Nephron (organoid): Measurements from ENCODE around the gene DACH1.

Source experiments
- H3K27ac Mint-ChIP-seq, 3 experiments: 2 replicates each; pipeline ENCODE4 v1.8.0; 2020; ENCODE audit warnings: mixed read lengths in 3 of 3, mild to moderate bottlenecking in 2 of 3, moderate library complexity in 1 of 3
- H3K27me3 Mint-ChIP-seq: 2 replicates; pipeline ENCODE4 v1.8.0; 2021; ENCODE audit warnings: low read depth, mild to moderate bottlenecking, moderate library complexity, mixed read lengths
- H3K36me3 Mint-ChIP-seq: 2 replicates; pipeline ENCODE4 v1.8.0; 2020; ENCODE audit warnings: low read depth, mixed read lengths
- H3K4me1 Mint-ChIP-seq: 2 replicates; pipeline ENCODE4 v1.8.0; 2020; ENCODE audit warnings: mixed read lengths
- H3K4me3 Mint-ChIP-seq, 3 experiments: 2 replicates each; pipeline ENCODE4 v1.8.0; 2020; ENCODE audit warnings: mild to moderate bottlenecking in 3 of 3, mixed read lengths in 3 of 3, moderate library complexity in 2 of 3
- H3K9me3 Mint-ChIP-seq: 2 replicates; pipeline ENCODE4 v1.8.0; 2020; ENCODE audit warnings: mixed read lengths
- TF ChIP-seq, protein P1 (sequence below), 3 experiments: fragments of 200-600 bp; sonication (generic); IDR thresholded peaks; one replicate each; pipeline ENCODE4 v1.5.0; 2021; ENCODE audit warnings: antibody characterized with exemption in 3 of 3; ENCODE audit not compliant: unreplicated experiment in 3 of 3

The DACH1 gene

DNA sequence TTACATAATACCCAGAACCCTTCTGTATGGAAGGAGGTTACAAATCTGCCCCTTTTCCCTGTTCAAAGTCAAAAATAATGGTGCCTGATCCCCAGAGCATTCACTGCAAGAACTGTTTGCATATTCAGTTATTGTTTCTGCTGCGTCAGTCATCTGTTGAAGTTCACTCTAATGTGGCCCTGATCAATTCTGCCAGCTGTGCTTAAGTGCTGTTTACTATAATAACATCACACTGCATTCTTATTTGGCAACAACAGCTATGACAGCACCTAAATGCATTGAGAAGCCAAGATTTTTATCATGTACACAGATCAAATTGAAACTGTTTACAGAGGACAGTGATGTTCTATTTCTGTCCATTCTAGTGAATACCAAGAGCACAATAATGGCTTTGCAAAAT, 115.9 kb downstream of the DACH1 start:
- Mint-ChIP-seq H3K9me3 (no peaks in the 10 kb centered on the region), H3K4me1 (peaks cover 29% of the 10 kb centered on the region), H3K27me3 (no peaks in the 10 kb centered on the region), H3K27ac (peak overlapping the region; percentile 29 to 80 (median 76)), H3K36me3 (peaks cover 6% of the 10 kb centered on the region), H3K4me3 (peak overlapping the region in 1 of 3 experiments; percentile 26)
- TF ChIP-seq, protein P1, sequence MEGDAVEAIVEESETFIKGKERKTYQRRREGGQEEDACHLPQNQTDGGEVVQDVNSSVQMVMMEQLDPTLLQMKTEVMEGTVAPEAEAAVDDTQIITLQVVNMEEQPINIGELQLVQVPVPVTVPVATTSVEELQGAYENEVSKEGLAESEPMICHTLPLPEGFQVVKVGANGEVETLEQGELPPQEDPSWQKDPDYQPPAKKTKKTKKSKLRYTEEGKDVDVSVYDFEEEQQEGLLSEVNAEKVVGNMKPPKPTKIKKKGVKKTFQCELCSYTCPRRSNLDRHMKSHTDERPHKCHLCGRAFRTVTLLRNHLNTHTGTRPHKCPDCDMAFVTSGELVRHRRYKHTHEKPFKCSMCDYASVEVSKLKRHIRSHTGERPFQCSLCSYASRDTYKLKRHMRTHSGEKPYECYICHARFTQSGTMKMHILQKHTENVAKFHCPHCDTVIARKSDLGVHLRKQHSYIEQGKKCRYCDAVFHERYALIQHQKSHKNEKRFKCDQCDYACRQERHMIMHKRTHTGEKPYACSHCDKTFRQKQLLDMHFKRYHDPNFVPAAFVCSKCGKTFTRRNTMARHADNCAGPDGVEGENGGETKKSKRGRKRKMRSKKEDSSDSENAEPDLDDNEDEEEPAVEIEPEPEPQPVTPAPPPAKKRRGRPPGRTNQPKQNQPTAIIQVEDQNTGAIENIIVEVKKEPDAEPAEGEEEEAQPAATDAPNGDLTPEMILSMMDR (IDR thresholded peaks at IDR 0.05; ENCODE audit: unreplicated experiment in 3 of 3) = no peak

DNA sequence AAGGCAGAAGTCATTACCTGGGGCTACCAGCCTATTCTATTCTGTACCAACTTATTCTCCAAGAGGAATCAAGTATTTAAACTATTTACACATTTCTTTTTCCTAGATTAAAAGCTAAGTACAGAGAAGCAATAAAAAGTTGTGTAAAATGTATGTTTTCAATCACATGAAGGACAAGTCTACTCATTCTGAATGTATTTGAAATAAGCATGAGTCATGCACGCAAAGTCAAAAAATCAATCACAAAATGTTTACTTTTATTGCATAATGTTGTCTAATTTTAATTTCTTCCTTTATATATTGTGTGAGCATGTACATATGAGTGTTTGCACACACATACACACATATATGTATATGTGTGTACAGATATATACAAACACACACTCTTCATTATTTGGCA, 136.7 kb downstream of the DACH1 start:
- H3K27me3 Mint-ChIP-seq = no peaks in the 10 kb centered on the region

DNA sequence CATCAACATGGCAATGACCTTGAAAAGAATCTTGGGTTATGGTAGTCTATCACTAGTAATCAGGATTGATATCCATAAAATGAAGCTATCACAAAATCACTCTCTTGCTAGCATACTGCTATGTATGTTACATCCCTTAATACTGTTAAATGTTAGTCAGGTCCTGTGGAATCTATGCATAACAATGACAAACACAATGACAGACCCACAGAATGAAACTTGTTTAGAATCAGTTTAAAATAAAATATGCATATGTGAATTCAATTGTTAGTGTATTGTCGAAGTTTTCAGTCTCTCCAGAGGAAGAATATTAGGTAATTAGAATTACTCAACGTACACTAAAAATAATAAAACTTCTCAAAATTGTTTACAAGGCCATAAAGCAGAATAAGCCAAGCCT, 137.6 kb downstream of the DACH1 start:
- TF ChIP-seq, protein P1 (IDR thresholded peaks at IDR 0.05; ENCODE audit: unreplicated experiment in 3 of 3) = no peak
- Mint-ChIP-seq H3K36me3 (peaks cover 17% of the 10 kb centered on the region), H3K27me3 (no peaks in the 10 kb centered on the region), H3K9me3 (peaks cover 5% of the 10 kb centered on the region), H3K27ac (no peak overlapping the region), H3K4me1 (peaks cover 8% of the 10 kb centered on the region), H3K4me3 (no peak overlapping the region)

More for the DNA sequence above, 136.7 kb downstream of the DACH1 start:
- Mint-ChIP-seq H3K27ac (no peak overlapping the region), H3K9me3 (peaks cover 5% of the 10 kb centered on the region), H3K4me1 (peaks cover 8% of the 10 kb centered on the region), H3K4me3 (no peak overlapping the region), H3K36me3 (peaks cover 17% of the 10 kb centered on the region)
- TF ChIP-seq, protein P1 (IDR thresholded peaks at IDR 0.05; ENCODE audit: unreplicated experiment in 3 of 3) = no peak

DNA sequence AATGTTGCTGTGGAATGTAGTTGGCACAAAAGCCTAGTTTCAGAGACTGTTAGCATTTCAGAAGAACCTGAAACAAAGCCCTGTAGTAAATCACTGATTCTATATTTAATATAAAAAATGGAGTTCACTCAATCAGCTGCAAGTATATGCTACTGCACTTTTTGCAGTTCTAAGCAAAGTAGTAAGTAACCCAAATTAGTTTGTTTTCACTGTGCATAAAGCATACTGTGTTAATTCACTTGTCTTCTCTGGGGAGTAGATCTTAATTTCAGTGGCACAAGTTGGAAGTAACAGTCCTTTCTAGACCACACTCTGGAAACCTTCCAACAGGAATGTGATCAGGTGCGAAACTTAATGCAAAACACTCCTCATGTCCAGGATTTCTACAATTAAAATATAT, 139.3 kb downstream of the DACH1 start:
- Mint-ChIP-seq H3K4me3 (no peak overlapping the region), H3K36me3 (peaks cover 12% of the 10 kb centered on the region), H3K27me3 (no peaks in the 10 kb centered on the region), H3K9me3 (peaks cover 2% of the 10 kb centered on the region), H3K27ac (peak overlapping the region in 1 of 3 experiments; percentile 15), H3K4me1 (peaks cover 8% of the 10 kb centered on the region)
- TF ChIP-seq, protein P1 (IDR thresholded peaks at IDR 0.05; ENCODE audit: unreplicated experiment in 3 of 3) = no peak

DNA sequence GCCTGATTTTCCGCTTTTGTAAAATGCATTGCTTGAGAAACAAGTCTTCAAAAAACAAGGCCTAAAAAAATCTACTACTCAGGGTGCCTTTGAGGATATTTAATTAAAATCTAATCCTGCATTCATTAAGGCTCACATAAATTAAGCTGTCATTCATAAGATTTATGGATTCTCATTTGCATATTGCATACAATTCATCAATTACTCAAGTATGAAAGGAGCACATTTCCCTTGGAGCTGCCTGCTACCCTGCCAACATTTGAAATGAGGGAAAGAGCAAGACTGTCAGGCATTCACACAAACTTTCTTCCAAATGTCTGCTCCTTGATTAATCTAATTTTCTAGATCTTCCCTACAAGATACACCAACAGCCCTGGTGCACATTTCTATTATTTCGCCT, 140.0 kb downstream of the DACH1 start:
- Mint-ChIP-seq H3K4me1 (peaks cover 8% of the 10 kb centered on the region), H3K27me3 (no peaks in the 10 kb centered on the region), H3K9me3 (peaks cover 2% of the 10 kb centered on the region), H3K4me3 (no peak overlapping the region), H3K36me3 (peaks cover 10% of the 10 kb centered on the region), H3K27ac (no peak overlapping the region)
- TF ChIP-seq, protein P1 (IDR thresholded peaks at IDR 0.05; ENCODE audit: unreplicated experiment in 3 of 3) = no peak

DNA sequence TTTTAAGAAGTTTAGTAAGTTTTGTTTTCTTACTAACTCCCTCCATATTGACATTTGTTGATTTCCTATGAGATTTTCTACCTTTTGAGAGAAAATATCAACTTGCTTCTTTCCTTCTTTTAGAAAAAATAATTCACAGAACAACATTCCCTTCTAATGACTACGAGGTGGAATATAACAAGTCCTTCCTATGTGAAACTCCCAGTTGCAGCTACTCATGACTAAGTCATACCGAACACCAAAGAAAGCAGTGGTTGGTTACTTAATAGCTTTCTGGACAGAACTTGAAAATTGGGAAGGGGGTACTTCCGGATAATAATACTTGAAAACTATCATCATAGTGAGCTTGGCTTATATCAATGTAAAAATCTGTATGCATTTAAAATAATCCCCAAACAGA, 144.8 kb downstream of the DACH1 start:
- Mint-ChIP-seq H3K4me1 (peaks cover 9% of the 10 kb centered on the region), H3K36me3 (peaks cover 3% of the 10 kb centered on the region), H3K27ac (peak overlapping the region in 1 of 3 experiments; percentile 48), H3K9me3 (no peaks in the 10 kb centered on the region), H3K4me3 (no peak overlapping the region), H3K27me3 (no peaks in the 10 kb centered on the region)
- TF ChIP-seq, protein P1 (IDR thresholded peaks at IDR 0.05; ENCODE audit: unreplicated experiment in 3 of 3) = no peak
